HG02588 (cell line): Measurements from ENCODE around the gene GARIN5B.
"Not testable (repeated sequence)": the region's sequence is repeated elsewhere in the genome, so short reads cannot be mapped to it uniquely, and the experiment has no call there.

Experiments used
- ATAC-seq: cut with Tn5 transposase; IDR thresholded peaks from one replicate; pipeline ENCODE4 v1.9.1; 2021; ENCODE audit warnings: mild to moderate bottlenecking, moderate library complexity; ENCODE audit not compliant: unreplicated experiment

GARIN5B gene

DNA sequence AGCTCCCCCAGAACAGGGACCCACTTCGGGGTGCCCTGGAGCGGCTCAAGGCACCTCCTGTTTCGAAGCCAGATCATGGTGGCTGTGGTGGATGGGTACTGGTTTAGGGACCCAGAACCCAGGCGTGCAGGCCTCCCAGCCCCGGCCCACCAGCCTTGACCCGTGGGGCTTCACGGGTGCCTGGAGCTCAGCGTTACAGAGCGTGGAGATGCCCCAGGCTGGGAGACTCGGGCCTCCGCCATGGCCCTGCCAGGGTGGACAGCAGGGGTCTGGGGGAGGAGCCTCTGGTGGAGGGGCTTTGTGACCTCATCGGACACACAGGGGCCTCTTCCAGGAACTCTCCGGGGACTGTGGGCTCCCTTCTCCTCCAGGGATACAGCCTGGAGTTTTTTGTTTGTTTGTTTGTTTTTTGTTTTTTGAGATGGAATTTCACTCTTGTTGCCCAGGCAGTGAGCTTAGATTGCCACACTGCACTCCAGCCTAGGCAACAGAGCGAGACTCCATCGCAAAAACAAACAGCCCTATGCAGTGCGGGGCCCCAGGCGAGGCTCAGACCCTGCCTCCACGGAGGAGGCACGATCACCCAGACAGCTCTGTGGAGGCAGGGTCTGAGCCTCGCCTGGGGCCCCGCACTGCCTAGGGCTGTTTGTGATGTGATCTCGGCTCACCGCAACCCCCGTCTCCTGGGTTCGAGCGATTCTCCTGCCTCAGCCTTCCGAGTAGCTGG, at the start of gene GARIN5B:
Gene GARIN5B, minus strand, starts transcription at position 271 of the 727 bp plus-strand sequence. Its CDS starts 194 bp downstream, at position 77.
- ATAC-seq, result no peak

DNA sequence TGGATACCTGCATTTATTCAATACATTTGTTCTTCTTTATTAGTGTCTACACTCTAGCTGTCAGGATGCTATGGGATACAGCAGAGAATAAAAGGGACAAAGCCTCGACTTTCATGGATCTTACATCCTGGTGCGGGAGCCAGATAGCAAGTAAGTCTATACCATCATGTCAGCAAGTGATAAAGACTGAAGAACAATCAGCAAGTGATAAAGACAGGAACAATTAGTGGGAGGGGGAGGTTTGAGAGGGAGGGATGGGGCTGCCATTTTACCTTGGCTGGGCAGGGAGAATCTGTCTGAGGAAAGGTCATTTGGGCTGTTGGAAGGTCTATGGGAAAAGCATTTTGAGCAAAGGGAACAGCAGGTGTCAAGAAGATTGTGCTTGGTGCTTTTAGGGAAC, 47.1 kb upstream of the GARIN5B start:
- ATAC-seq, result no peak

DNA sequence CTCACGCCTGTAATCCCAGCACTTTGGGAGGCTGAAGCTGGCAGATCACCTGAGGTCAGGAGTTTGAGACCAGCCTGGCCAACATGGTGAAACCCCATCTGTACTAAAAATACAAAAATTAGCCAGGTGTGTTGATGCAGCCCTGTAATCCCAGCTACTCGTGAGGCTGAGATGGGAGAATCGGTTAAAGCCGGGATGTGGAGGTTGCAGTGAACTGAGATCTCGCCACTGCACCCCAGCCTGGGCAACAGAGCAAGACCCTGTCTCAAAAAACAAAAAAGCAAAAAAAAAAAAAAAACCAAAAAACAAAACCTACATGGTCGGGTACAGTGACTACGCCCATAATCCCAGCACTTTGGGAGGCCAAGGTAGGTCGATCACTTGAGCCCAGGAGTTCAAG, 46.1 kb upstream of the GARIN5B start:
- not testable (repeated sequence) for ATAC-seq

DNA sequence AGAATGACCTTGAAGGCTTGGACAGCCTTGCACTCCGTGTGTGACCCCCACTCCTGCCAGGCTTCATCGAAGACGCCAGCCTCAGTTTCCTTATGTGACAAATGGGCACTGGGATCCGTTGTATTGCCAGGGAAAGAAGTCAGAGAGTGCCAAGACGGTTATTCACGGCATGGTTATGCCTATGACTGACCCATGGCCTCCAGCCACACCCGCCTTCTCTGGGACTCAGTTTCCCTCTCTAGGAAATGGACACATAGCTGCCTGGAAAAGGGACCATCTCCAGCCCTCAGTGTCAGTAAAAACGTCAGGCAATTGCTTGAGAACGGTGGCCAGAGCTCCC, 45.4 kb upstream of the GARIN5B start:
- ATAC-seq, result no peak

DNA sequence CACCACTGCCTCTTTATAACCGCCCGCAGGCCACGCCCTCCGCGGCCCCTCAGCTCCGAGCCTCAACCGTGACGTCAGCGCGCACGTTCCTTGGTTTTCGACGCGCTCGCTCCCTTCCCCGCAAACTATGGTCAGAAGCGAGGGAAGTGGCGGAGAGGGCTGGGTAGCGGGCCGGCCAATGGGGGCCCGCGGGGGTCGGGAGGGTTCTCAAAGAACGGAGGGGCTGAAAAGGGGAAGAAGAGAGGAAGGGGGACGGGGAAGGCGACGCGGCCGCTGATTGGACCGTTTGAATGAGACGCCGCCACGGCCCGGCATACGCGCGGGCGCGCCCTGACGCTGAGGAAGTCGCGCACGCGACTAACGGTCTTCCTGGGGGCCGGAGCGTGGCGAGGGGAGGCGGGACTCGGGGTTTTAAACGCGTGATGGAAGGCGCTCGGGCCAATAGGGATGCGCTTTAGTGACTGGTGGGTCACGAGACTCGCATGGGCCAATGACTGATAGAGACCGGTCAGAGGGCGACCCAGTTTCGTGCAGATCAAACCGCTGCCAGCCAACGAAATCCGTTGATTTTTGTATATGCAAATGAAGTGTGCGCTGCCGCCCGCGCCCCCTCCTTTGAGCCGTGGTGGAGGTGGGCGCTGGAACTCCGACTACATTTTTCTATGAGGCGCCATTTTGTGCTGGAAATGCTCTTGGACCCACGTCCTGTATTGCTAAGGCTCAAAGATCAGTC, 44.9 kb upstream of the GARIN5B start:
- ATAC-seq, result peak; percentile 79

DNA sequence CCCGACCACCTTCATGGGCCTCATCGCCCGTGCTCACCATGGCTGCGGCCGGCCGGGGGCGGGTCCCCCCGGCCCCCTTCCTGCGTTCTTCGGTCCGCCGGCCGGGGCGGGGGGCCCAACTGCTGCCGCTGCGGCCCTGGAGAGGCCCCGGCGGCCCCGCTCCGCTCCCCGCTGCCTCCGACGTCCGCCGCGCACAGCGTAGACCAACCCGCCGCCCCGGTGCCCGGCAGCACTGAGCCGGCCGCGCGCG, 44.4 kb upstream of the GARIN5B start, which contains the start of gene UBE2S:
Gene UBE2S, minus strand, starts transcription at position 239 of the 250 bp plus-strand sequence. Its CDS starts 199 bp downstream, at position 40.
- not testable (repeated sequence) for ATAC-seq

DNA sequence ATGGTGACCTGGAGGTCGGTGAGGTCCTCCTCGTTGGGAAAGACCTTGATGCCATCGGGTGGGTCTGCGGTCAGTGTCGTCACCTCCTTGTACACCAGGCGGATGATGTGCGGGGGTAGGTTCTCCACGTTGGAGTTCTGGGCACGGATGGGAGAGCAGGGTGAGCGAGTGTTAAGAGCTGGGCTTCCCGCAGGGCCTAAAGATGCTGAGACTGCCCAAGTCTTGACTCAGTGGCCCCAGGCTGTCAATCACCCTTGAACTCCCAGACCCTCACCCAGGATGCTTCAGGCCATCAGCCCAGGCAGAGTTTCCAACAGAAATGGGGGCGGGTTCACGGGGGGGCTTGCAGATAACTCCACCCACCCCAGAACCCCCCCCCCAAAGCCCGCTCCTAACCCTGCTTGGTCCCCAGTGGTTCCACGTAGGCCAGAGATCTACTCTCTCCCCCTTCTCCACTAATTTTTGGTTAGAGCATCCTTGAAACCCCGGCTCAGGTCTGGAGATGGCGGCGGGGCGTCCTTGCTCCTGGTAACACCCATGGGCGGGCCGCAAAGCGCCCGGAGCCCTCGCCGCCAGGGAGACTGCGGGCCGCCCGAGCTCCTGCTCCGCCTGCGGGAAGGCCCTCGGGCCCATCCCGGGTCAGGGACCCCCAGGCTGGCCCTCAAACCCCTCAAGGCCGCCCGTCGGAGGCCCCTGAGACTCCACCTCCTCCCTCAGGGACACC, 43.9 kb upstream of the GARIN5B start:
- ATAC-seq, result no peak

DNA sequence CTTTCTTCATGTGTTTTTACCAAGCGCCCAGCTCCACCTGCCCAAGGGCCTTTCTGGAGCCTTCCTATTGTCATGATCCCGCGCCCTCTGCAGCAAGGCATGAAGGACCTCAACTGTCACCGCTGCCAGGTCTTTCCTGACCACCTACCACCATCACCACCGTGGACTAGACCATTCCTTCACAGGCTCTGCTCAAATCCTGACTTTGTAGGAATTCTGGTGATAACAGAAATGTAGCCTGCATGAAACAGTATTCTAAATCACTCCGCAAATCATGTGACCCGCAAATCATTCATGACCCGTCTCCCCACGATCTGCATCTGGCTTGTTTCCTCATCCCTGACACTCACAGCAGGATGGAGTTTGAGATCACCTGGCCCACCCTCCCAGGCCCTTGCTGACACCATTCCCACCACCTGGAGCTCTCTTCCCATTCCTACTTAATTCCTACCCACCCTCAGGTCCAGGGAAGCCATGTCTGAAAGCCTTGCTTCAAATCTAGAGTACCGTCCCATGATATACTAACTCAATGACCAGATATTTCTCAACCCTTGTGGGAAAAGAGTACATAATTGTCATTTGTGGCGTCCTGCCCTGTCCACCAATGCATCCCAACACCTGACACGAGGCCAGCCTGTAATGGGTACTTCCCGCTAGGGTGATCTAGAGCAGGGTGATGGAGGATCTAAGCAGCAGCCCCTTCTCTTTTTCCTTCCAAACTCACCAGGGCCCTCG, 43.2 kb upstream of the GARIN5B start:
- no peak for ATAC-seq

DNA sequence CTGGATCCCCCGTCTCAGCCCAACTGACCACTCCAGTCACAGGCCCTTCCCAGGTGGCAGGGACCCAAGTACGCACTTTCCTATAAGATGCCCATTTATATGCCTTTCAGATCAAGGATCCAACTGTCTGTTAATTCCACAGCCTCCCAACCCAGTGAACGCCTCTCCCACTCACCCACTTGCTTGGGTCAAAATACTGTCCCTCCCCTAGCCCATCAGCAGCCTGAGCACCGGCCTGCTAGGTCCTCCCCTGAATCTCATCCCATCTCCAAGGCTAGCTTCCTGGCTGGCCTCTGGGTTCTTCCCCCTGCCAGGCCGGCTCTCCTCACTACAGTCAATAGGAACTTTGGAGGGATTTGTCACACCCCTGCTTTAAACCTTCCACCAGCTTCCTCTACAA, 42.6 kb upstream of the GARIN5B start:
- ATAC-seq, result no peak

DNA sequence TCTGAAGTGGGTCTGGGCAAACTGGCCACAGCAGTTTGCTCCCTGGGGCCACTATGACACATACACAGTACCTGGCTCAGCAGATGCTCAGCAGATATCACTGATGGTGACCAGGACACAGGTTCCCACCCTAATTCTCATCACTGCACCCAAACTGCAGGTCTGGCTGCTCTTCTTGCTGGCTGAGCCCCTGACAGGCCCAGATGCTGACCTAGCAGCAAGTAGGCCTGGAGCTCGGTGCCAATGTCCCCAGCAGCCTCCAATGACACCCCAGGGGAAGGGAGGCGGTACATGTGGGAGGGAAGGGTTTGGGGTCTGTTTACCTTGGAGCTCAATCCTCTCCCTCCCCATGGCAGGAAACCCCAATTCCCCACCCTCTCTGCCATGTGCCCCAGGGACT, 39.4 kb upstream of the GARIN5B start:
- ATAC-seq, result no peak

DNA sequence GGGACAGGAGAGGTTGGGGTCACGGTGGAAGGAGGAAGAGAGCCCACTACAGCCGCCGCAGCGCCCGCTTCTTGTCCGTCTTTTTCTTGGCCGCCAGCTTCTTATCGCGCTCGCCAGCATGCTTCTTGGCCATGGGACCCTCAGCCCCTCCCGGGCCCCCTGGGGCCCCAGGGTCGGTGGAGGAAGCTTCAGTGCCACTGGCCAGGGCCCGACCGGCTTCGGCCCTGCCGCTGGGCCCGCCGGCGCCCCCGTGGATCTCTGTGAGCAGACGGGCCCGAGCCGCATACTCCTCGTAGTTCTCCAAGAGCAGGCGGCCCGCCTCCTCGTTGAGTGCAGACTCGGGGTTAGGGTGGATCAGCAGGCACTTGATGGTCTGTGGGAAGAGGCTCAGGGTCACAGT, 38.3 kb upstream of the GARIN5B start:
- ATAC-seq, result not testable (repeated sequence)

DNA sequence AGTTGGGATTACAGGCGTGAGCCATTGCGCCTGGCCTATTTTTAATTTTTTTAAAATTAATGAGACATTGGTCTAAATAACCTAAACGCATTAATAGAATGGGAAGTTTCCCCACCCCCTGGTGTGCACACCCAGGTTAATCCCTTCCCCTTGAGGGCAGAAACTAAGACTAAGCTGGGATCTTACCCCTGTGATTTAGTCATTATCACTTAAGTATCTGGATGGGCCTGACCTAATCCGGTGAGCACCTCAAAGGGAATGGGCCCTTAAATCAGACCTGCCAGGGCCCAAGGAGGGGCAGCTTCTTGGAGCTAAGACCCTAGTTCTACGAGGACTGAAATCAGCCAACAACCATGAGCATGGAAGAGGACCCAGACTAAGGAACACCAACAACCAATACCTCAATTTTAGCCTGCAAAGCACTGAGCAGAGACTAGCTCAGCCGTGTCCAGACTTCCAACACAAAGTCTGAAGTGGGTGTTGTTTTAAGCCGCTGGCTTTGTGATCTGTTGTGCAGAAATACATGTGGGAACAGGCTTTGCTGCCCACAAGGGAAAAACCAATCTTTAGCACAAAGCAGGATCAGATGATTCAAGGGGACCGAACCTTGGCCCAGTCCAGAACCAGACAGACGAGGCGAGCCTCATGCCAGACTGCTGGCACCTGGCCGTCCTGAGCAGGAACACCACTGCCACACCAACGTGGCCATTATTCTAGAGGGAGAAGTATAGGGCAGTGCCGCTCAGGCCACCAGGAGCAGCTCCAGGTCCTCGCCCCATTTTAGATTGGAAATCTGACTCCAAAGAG, 37.4 kb upstream of the GARIN5B start:
- no peak for ATAC-seq

DNA sequence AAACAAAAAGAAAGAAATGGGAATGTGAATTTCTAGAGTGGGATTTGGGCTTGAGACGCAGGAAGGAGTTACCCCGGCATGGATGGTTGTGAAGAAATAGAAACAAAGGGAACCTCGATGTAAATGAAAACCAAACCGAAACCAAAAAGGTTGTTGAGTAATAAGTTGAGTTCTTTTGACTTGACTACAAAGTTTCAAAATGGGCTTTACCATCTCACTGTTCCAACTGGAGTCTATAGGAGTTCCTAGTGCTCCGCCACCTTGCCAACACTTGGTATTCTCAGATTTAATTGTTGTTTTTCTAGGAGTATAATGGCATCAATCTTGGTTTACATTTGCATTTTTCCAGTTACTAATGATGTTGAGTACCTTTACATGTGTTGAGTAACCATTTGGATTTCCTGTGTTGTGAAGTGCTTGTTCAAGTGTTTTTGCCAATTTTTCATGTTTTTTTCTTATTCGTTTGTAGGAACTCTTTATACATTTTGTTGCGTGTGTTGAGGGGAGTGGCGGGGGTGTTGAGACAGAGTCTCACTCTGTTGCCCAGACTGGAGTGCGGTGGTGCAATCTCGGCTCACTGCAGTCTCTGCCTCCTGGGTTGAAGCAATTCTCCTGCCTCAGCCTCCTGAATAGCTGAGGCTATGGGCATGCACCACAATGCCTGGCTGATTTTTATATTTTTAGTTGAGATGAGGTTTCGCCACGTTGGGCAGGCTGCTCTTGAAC, 35.3 kb upstream of the GARIN5B start:
- ATAC-seq, result no peak

DNA sequence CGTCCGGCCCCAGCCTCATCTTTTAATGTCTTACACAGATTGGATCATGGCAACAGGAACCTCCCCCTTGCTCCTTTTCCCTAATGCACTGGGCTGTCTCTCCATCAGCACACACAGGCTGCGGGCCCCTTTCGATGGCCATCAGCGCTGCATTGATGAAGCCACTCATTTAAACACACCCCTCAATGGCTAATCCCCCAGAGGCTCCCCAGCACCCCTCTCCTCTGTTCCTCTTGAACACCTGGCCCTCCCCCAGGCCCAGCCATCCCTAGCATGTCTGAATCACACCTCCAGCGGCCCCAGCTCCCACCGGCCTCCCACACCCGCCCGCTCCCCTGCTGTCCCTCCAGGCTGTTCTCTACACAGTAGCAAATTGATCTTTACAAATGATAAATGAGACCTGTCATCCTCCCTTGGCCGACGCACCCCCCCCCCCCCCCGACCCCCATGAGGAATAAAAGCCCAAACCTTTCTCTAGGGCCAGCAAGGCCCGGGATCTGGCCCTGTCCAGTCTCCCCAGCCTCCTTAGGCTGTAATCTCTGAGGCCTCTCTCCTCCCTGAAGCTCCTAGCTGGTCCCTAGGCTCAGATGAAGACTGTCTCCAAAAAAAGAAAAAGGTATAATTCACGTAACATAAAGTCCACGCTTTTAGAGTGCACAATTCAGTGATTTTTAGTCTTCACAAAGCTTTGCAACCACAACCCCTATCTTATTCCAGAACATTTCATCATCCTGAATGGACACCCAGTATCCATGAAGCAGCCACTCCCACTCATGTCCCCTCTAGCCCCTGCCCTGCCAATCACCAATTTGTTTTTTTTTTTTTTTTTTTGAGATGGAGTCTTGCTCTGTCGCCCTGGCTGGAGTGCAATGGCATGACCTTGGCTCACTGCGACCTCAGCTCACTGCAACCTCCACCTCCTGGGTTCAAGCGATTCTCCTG, 30.0 kb upstream of the GARIN5B start:
- ATAC-seq, result no peak

DNA sequence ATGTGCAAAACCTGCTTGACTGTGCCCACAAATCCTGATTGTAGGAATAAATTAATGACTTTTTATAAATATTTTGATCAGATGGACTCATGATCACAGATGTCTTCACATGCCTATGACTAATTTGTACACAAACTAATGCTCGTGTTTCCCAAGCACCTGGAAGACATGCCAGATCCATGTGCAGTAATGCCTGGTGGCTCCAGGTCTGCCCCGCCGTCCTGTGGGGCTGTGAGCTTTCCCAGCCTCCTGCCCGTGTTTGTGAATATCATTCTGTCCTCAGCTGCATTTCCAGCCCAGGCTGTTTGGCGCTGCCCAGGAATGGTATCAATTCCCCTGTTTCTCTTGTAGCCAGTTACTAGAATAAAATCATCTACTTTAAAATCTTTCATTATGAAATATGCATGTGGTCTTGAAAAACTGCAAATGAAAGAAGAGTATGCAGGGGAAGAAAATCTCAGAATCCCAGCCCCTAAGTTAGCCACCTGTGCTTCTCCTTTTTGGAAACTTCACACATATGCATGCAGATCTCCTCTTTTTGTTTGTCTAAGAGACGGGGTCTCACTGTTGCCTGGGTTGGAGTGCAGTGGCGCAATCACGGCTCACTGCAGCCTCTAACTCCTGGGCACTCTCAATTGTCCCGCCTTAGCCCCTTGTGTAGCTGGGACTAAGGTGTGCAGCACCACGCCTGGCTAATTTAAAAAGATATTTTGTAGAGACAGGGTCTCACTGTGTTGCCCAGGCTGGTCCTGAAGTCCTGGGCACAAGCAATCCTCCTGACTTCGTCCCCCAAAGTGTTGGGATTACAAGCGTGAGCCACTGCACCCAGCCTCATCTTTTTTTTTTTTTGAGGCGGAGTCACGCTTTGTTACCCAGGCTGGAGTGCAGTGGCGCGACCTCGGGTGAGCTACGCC, 28.9 kb upstream of the GARIN5B start:
- no peak for ATAC-seq

DNA sequence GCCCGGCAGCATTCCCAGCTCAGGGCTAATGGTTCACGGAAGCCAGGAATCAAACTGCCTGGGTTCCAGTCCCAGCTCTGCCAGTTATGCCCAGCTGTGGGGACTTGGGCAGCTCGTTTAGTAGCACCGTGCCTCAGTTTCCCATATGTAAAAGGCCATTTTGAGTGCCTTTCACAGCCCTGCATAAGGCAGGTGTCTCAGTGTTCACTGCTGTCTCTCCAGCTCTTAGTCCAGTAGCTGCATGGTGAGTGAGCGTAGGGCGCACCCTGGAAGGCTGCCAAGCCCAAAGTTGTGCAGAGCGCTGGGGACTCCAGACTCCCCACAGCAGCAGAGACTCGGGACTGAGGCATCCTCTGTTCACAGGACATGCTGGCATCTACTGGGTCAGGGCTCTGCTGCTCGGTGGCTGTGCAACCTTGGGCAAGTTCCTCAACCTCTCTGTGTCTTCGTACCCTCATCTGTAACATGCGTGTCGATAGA, 28.2 kb upstream of the GARIN5B start:
- ATAC-seq, result no peak

DNA sequence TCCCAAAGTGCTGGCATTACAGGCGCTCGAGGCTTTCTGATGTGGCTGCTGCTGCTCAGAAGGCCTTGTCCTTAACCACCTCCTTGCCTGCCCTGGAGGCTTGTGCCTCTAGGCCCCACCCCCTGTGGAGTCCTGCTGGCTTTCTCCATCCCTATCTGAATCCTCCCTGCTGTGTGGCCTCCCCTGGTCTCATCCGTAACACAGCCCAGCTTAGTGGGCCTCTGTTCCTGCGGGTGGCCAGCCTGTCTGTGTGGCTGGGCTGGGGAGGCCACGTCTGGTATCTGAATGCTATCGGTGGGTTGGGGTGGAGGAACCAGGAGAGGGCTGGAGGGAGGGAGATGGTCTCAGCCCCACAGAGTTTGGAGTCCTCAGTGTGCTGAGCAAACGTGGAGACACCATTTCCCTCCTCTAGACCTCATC, 27.4 kb upstream of the GARIN5B start:
- no peak for ATAC-seq
